Superior temporal gyrus (tissue), 1 donor: ENCODE measurements around the gene DTD1.

Experiments
- DNase-seq: peaks from one replicate; pipeline ENCODE4 v3.0.0-alpha.2; 2016; ENCODE audit errors: extremely low spot score

The DTD1 gene, protein sequence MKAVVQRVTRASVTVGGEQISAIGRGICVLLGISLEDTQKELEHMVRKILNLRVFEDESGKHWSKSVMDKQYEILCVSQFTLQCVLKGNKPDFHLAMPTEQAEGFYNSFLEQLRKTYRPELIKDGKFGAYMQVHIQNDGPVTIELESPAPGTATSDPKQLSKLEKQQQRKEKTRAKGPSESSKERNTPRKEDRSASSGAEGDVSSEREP

DNA sequence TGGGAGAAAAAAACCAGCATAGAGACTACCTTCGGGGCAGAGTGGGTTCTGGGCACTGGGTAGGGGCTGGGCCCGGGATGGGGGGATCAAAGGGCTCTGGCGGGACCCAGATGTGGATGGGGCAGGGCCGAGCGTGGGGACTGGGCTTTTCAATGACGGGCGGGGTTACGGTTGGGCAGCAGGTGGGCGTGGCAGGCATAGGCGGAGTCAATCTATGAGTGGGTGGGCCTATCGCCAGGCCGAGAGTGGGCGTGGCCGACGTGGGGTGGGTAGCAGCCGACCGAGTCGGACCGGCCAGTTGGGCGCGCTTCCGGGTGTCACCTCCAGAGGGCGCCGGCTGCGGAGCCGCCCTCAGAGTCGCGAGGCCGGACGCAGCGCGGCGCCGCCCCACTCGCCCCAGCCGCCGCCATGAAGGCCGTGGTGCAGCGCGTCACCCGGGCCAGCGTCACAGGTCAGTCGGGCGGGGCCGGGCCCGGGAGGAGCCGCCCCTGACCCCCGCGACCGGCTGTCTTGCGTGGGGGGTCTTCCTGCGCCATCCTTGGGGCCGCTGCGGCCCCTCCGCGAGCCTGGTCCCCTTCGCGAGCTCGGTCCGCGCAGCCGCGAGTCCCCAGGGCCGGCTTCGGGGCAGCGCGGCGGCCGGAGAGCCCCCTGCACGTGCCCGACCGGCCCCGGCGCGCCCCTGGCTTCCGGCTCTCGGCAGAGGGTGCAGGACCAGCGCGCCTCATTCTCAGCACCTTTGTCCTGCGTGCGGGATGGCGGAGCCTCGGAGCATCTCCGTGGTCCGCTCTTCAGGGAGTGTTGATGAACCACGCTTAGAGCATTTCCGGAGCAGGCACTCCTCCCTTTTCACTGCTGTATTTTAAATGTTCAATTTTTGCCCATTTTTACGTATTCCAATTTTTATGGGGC lies at the start of gene DTD1:
Gene DTD1 (plus strand): TSS at position 390 of the 909 bp plus-strand sequence. CDS start 19 bp downstream, at position 409.
- peak; percentile 91 for DNase-seq

DNA sequence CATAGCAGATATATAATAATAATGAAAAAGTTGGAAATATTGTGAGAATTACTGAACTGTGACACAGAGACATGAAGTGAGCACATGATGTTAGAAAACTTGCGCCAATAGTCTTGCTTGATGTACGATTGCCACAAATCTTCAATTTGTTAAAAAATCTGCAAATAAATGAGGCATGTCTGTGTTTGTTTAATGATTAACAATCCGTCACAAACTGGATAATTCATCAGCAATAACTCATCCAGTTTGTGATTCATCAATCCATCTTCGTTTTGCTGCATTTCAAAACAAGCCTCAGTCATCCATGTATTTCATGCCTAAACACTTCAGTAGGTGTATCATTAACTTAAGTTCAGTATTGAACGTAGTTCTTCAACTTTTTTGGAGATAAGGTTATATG lies 46.1 kb upstream of the DTD1 start:
- no peak for DNase-seq

DNA sequence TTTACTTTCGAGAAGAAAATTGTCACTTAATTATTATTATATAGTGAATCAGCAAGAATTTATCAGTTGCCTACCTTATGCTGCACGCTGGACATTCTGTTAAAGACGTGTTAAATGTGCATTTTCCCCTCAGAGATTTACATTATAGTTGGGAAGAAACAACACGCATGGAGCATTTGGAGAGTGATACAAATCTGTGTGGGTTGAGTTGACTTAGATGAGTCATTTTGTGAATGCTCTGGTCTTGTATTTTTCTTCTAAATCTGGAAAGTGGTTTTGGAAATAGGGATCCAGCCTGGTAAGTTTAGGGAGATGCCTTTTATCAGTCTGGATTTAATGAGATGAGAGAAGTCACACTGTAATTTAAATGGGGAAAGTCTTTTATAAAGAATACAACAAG lies 44.6 kb upstream of the DTD1 start:
- peak; percentile 31 for DNase-seq

DNA sequence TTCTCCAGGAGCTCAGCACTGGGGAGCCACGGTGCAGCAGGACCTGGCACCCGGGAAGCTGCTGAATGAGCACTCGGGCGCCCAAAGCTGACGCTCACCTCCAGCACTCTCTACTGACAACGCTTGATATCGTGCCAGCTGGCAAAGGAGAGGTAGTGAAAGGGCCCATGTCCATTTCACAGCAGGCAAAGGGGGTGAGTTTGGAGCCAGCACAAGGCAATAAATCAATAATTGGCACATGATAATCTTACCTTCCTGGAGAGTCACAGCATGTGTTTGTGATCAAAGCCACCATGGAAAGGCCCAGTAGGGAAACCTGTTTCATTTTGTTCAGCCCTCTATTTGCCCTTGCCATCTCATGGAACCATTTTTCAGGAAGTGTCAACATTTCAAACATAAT lies 43.9 kb upstream of the DTD1 start:
- no peak for DNase-seq

DNA sequence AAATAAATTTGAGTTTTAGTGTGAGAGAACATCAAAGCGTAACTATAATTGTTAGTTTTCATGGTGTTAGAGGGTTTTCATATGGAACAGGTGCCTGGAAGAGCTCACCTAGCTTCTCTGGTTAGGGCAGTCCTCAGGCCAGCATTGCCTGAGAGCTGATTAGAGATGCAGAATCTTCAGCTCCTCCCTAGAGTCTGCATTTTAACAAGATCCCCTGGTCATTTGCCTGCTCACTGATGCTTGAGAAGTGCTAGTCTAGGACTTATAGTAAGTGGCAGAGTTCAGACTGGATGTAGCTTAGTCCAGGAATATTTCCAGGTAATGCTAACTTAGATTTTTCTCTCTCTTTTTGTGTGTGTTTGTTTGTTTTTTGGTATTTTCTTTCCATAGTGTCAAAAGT lies 42.3 kb upstream of the DTD1 start:
- no peak for DNase-seq

DNA sequence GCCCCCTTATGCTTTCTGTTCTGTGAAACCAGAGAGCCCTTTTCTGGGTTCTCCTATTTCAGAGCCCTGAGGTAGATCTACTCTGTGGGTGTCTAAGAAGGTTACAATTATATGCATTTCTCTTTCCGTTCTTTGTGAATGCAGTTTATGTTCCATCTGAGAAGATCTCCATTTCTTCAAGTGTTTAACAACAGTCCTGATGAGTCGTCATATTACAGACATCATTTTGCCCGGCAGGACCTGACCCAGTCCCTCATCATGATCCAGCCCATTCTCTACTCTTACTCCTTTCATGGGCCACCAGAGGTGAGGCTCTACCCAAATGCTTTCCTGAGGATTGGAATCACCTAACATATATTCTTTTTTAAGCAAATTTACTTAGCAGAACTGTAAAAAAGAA lies 39.4 kb upstream of the DTD1 start:
- no peak for DNase-seq

DNA sequence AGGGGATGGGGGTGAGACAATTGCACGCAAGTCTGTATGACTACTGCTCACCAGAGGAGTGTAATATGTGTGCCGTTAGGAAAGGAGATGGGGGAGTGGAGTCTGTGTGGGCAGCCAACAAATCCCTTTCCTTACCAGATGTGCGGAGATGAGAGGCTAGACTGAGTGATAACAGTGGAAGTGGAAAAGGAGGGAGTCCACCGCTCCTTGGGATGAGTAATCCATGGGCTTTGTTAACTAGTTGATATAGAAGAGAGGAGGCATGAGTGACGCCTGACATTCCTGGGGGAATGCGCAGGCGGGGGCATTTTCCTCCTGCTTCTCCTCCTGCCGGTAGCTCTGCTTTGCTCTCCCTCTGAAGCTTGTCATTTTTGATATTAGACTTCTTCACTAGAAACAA lies 34.1 kb upstream of the DTD1 start:
- DNase-seq, result no peak

DNA sequence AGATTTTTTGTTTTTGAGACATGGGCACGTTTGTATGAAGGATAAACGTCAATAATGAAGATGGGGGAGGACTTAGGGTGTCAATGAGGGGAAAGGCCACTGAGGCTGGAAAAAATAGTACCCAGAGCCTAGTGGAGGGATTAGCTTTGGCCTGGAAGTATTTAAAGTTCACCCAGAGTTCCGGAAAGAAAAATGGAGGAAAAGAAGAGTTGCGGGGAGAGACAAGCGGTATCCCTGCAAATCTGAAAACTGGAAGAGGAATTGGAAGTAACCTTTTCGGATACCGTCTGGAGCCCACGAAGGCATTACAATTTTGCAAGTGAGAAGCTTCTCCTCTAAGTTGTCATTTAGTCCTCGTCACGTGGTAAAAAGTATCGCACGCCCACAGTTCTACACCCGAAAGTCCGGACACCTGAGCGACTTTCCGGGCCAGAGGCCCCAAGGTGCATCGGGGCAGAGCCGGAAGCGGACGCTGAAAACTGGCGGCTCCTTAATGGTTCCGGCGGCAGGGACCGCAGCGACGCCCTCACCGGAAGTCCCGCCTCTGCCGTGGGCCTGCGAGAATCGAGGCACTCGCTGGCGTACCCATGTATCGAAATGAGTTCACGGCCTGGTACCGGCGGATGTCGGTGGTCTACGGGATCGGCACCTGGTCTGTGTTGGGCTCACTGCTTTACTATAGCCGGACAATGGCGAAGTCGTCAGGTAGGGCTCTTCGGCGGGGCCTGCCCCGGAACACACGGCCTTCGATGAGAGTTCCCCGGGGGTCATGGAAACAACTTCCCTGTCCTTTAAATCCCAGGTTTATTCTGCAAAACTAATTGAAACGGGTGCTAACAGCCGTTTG lies 20.7 kb upstream of the DTD1 start, which contains the start of gene SMIM26:
Gene SMIM26 (plus strand): TSS at position 541 of the 847 bp plus-strand sequence. CDS start 47 bp downstream, at position 588.
- peak; percentile 93 for DNase-seq

DNA sequence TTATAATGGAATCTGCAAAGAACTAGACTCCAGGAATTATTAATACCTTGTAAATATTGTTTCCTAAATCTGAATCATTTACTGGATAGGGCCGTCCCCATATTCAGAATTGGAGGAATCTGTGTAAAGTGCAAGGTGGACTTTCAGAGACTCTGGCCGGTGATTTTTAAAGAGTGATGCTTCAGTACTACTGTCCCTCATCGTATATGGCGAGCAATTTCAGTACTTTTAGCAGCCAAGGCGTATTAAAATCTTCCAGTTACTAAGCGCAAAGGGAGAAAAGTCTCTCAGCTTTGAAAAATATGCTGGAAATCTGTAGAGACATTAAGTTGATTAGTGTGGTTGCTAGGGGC lies 20.1 kb upstream of the DTD1 start:
- DNase-seq, result no peak

DNA sequence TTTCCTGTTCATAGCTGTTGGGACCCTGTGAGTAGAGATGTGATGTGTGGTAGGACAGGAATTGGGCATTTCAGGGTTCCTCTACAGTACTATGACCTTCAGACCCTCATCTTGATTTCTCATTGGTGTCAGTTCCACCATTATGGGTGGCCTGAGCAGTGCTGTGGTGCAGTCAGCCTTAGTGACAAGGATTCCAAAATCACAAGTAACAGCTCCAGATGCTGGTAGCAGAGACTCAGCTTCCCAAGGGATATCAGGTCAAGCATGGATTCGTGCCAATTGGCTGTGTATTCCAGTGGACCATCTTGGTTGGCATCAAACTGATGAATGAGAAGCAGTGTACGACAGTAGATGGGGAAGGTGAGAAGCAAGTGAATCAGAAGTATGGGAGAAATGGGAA lies 16.8 kb upstream of the DTD1 start:
- DNase-seq, result no peak

DNA sequence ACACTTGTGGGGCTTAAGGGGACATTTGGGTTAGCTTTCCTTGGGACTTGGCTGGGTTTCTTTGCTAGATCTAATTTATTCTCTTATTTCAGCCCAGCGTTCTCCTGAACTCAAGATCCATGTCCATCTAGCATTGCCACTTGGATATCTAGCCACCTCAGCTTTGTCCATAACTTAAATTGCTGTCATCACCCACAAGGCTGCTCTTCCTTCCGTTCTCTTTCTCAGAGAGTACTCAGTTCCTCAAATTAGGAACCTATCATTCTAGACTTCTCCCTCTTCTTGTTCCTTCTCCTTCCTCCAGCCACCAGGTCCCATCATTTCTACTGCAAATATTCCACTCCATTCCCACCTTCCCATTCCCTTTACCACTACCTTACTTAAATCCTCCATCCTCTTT lies 16.3 kb upstream of the DTD1 start:
- no peak for DNase-seq

DNA sequence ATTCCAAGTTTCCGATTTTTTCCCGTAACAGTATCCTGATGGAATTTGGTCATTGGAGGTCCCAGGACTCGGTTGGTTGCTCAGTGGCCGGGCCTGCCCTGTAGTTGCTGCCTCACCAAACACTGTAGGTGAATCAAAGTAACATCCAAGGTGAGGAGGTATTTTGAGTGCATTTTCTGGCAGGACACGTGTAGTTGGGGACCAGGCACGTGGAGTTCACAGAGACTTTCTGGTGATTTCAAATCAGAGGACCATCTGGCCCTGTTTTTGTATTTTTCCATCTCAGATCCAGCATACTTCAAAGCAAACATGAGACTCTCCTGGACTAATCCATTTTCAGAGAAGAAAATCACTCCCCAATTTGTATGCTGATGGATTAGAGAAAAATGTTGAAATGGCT lies 9.9 kb upstream of the DTD1 start:
- DNase-seq, result no peak

DNA sequence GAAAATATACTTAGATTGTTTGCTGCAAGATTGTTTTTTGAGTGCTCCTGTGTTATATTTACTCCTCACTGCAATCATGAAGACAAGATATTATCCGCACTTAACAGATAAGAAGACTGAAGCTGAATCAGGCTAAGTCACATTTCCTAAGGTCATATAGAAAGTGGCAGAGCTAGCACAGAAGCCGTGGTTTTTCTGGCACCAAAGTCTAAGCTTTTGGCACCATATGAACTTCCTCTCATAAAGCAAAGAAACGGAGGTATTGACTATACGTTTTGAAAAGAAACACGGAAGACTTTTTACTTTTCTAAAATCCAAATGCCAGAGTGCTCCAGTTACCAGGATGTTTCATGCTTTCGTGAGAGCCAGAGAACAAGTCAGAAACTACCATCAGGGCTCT lies 9.3 kb upstream of the DTD1 start:
- no peak for DNase-seq

DNA sequence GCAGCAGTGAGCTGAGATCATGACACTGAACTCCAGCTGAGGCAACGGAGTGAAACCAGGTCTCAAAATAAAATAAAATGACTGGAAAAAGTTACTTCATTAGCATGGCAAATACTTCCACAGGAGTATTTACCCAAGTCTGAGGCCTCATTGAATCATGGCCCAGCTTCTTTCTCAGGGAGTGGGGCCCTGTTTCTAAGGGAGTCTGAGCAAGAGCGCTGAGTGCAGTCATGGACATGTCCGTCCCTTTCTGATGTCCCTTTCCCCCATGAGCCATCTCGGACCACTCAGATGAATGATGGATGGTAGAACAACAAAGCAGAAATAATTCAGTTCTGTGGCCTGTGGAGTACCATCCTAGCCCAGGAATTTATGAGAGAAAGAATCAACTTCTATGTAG lies 7.8 kb upstream of the DTD1 start:
- no peak for DNase-seq

DNA sequence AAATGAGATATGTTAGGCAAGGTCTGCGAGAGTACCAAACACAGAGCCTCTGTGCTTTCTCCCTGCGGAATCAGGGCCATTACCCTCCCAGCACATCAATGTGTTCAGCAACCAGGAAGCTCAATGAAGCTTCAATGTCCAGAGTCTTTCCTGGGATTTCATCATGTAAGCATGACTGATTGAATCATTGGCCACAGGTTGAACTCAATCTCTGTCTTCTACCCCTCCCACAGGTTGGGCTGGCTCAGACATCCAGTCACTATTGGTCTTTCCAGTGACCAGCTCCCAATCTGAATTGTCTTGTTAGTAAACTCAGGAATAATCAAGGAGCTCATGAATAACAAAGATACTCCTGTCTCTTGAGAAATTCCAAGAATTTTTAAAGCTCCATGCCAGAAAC lies 2.7 kb upstream of the DTD1 start:
- DNase-seq, result no peak

DNA sequence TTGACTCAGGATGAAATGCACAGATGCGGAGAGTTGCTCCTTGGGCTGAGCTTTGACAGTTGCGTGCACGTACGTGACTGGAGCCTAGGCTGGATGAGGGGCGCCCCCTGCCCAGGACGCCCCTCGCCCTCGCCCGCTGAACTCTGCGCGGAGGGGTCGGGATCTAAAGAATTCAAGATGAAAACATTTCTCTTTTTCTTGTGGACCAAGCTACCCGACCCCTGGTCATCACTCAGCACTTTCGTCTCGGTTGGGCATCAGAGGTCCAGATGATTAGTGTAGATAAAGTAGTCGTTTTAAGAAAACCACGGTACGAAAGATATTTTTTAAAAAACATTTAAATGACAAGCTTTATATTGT lies 700 bp downstream of the DTD1 start:
- DNase-seq, result peak; percentile 27

DNA sequence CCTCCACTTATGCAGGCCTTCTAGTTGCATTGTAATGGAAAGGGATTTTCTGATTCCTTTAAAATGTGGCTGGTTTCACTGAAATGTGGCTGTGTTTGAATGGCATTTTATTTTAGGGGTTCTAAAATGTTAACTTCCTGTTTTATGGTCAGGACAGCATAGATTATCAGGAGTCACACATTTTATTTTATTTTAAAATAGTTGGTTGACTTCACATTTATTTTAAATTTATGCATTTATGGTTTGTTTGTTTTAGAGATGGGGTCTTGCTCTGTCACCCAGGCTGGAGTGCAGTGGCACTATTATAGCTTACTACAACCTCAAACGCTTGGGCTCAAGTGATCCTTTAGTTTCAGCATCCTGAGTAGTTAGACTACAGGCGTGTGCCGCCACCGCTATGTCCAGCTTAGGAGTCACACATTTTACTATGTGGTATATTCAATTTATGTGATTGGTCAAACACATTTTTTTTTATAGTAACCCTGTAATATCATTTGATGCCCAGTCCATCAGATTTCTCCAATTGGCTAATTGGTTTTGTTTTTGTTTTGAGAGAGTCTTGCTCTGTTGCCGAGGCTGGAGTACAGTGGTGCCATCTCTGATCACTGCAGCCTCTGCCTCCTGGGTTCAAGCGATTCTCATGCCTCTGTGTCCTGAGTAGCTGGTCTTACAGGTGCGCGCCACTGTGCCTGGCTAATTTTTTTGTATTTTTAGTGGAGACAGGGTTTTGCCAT lies 2.3 kb downstream of the DTD1 start:
- no peak for DNase-seq

DNA sequence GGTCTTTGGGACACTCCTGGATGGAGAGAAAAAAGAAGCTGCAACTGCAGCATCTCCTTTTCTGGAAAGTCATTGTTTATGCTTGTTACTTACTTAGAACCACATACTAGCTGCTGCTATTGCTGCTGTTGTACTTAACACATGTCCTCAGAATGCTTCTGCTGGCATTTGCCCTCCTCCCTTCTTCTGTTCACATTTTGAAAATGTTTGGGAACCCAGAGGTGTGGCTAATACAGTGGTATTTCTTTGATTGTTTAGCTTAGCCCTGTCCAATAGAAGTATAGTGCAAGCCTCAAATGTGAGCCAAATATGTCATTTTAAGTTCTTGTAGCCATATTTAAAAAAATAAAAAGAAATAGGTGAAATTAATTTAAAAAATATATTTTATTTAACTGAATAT lies 8.4 kb downstream of the DTD1 start:
- DNase-seq, result no peak

DNA sequence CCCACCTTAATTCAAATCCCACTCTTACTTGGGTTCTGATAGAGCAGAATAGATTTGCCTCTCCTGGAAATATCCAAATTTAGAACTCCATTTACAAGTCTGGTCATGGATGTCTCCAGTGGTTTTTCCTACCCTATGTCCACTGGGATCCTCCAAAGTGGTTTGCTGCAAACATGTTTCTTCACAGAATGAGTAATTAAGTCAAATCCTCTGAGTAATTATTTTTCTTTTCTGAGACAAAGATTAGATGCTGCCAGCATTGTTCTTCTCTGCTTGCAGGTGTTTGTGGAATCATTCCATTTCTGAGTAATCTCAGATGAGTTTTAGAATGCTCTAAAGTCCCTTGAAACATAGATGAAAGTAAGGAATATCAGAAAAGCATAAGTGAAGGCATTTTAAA lies 21.9 kb downstream of the DTD1 start:
- no peak for DNase-seq

DNA sequence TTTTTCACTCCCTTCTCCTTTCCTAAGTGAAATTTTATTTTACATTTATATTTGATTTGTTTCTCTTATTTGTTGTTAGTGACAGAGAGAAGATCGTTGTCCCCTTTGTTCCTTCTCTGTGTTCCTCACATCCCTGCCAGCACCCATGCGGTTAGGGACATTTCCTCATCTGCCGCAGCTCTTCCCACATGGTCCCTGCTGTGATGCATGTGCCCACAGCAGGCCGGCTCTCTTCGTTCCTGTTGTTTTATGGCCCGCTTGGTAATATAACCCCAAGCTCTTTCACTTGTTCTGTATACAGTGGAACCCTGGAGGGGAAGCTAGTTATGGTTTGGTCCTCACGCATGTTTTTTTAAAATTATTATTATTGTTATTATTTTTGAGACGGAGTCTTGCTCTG lies 23.6 kb downstream of the DTD1 start:
- no peak for DNase-seq

DNA sequence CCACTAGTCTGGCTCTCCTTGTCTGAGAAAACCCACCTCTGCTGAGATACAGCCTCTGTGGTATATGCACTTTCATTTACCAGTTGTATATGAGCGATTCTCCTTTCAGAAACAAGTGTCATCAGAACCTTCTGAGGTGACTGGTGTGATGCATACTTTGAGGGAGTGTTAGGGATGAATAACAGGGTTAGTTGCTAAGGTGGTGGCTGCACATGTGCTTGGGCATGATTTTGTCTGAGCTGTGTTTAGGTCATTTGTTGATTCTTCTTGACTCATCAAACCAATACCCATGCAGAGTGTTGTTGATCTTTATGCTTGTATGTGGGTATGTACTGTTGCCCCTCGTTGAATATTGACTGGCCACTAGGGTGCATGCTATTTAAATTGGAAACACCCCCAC lies 25.7 kb downstream of the DTD1 start:
- DNase-seq, result no peak

DNA sequence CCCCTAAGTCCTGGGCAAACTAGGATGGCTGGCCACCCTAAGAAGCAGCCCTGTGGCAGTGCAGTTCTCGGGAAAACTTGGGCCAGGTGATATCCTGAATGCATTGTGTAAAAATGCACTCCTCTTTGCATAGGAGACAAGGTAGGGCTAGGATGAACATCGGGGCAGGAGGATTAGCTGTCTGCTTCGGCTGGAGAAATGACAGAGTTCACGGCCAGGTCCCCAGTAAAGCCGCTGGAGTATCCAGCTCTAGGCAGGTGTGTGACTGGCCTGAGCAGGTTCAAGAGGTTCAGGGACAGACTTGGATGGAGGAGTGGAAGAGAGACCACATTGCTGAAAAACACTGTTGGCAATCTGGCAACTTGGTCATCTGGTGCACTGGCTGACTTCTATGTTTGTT lies 26.4 kb downstream of the DTD1 start:
- DNase-seq, result no peak
